HG03342 (cell line): ENCODE data around the gene RAVER2.
"Not testable (repeated sequence)": the region's sequence is repeated elsewhere in the genome, so short reads cannot be mapped to it uniquely, and the experiment has no call there.

Experiments
- ATAC-seq: cut with Tn5 transposase; IDR thresholded peaks from one replicate; pipeline ENCODE4 v1.9.1; 2021; ENCODE audit warnings: mild to moderate bottlenecking, moderate library complexity; ENCODE audit not compliant: unreplicated experiment

RAVER2 gene

GRCh38 chr1:64801851-64802523, 57.1 kb downstream of the RAVER2 start:
- ATAC-seq, result no peak

GRCh38 chr1:64809309-64809708, 64.4 kb downstream of the RAVER2 start:
- no peak for ATAC-seq

- no peak for ATAC-seq
Measured at GRCh38 chr1:64810001-64810400, 65.1 kb downstream of the RAVER2 start.

- ATAC-seq, result no peak
Measured at GRCh38 chr1:64811131-64811530, 66.3 kb downstream of the RAVER2 start.

GRCh38 chr1:64814427-64814826, 69.6 kb downstream of the RAVER2 start:
- no peak for ATAC-seq

- not testable (repeated sequence) for ATAC-seq
Measured at GRCh38 chr1:64817364-64817763, 72.5 kb downstream of the RAVER2 start.

GRCh38 chr1:64820572-64820971, 75.7 kb downstream of the RAVER2 start:
- ATAC-seq, result not testable (repeated sequence)

- no peak for ATAC-seq
Measured at GRCh38 chr1:64822621-64823020, 77.7 kb downstream of the RAVER2 start.

- ATAC-seq, result peak; percentile 69
Measured at GRCh38 chr1:64823691-64824476, 79.0 kb downstream of the RAVER2 start.

GRCh38 chr1:64826991-64827390, 82.1 kb downstream of the RAVER2 start:
- ATAC-seq, result no peak

- ATAC-seq, result no peak
Measured at GRCh38 chr1:64828829-64829228, 84.0 kb downstream of the RAVER2 start.

GRCh38 chr1:64829411-64830029, 84.6 kb downstream of the RAVER2 start:
- ATAC-seq, result no peak

- no peak for ATAC-seq
Measured at GRCh38 chr1:64830030-64830651, 85.3 kb downstream of the RAVER2 start.

- no peak for ATAC-seq
Measured at GRCh38 chr1:64834734-64835133, 89.9 kb downstream of the RAVER2 start.

GRCh38 chr1:64836802-64837201, 91.9 kb downstream of the RAVER2 start:
- ATAC-seq, result no peak

GRCh38 chr1:64838486-64838885, 93.6 kb downstream of the RAVER2 start:
- ATAC-seq, result no peak

- no peak for ATAC-seq
Measured at GRCh38 chr1:64839261-64839660, 94.4 kb downstream of the RAVER2 start.

GRCh38 chr1:64839732-64840405, 95.0 kb downstream of the RAVER2 start:
- ATAC-seq, result no peak

GRCh38 chr1:64841330-64842065, 96.6 kb downstream of the RAVER2 start:
- ATAC-seq, result no peak

GRCh38 chr1:64842224-64842623, 97.3 kb downstream of the RAVER2 start:
- no peak for ATAC-seq
